ENCODE data around the gene ELMO1. TPM values are rescaled to one million over a fixed set of nuclear protein-coding genes. Genes with fewer than 3 reads are reported as not detected.

ELMO1 gene
- total RNA-seq, 1 donor: 215 TPM

- Histone ChIP-seq H3K9me3 (ENCODE audit: low read depth, low read length) (no peaks in the 10 kb centered on the region), H3K4me3 (ENCODE audit: low read length) (no peak overlapping the region), H3K4me1 (ENCODE audit: insufficient read depth, low read length) (peaks cover 12% of the 10 kb centered on the region), H3K27me3 (ENCODE audit: insufficient read depth, low read length) (no peaks in the 10 kb centered on the region)
These were observed 84.8 kb downstream of the ELMO1 start for GRCh38 chr7:37363536-37364491.

GRCh38 chr7:37362802-37363201 lies 85.9 kb downstream of the ELMO1 start:
- no peaks in the 10 kb centered on the region for H3K27me3 ChIP-seq (ENCODE audit: insufficient read depth, low read length)
- no peak overlapping the region for H3K4me3 ChIP-seq (ENCODE audit: low read length)
- H3K4me1 ChIP-seq (ENCODE audit: insufficient read depth, low read length): peaks cover 13% of the 10 kb centered on the region
- H3K9me3 ChIP-seq (ENCODE audit: low read depth, low read length): no peaks in the 10 kb centered on the region

GRCh38 chr7:37360484-37360883 lies 88.2 kb downstream of the ELMO1 start:
- peaks cover 18% of the 10 kb centered on the region for H3K4me1 ChIP-seq (ENCODE audit: insufficient read depth, low read length)
- no peaks in the 10 kb centered on the region for H3K9me3 ChIP-seq (ENCODE audit: low read depth, low read length)
- no peak overlapping the region for H3K4me3 ChIP-seq (ENCODE audit: low read length)
- H3K27me3 ChIP-seq (ENCODE audit: insufficient read depth, low read length): no peaks in the 10 kb centered on the region

GRCh38 chr7:37359662-37360444 lies 88.8 kb downstream of the ELMO1 start:
- Histone ChIP-seq H3K4me1 (ENCODE audit: insufficient read depth, low read length) (peaks cover 18% of the 10 kb centered on the region), H3K4me3 (ENCODE audit: low read length) (no peak overlapping the region), H3K27me3 (ENCODE audit: insufficient read depth, low read length) (no peaks in the 10 kb centered on the region), H3K9me3 (ENCODE audit: low read depth, low read length) (no peaks in the 10 kb centered on the region)

GRCh38 chr7:37359180-37359579 lies 89.5 kb downstream of the ELMO1 start:
- Histone ChIP-seq H3K4me3 (ENCODE audit: low read length) (no peak overlapping the region), H3K27me3 (ENCODE audit: insufficient read depth, low read length) (no peaks in the 10 kb centered on the region), H3K4me1 (ENCODE audit: insufficient read depth, low read length) (peaks cover 23% of the 10 kb centered on the region), H3K9me3 (ENCODE audit: low read depth, low read length) (no peaks in the 10 kb centered on the region)

GRCh38 chr7:37357637-37357996 lies 91.0 kb downstream of the ELMO1 start:
- no peaks in the 10 kb centered on the region for H3K27me3 ChIP-seq (ENCODE audit: insufficient read depth, low read length)
- H3K4me1 ChIP-seq (ENCODE audit: insufficient read depth, low read length): peaks cover 39% of the 10 kb centered on the region
- no peaks in the 10 kb centered on the region for H3K9me3 ChIP-seq (ENCODE audit: low read depth, low read length)
- H3K4me3 ChIP-seq (ENCODE audit: low read length): no peak overlapping the region

GRCh38 chr7:37356911-37357636 lies 91.6 kb downstream of the ELMO1 start:
- no peak overlapping the region for H3K4me3 ChIP-seq (ENCODE audit: low read length)
- no peaks in the 10 kb centered on the region for H3K9me3 ChIP-seq (ENCODE audit: low read depth, low read length)
- H3K4me1 ChIP-seq (ENCODE audit: insufficient read depth, low read length): peaks cover 44% of the 10 kb centered on the region
- H3K27me3 ChIP-seq (ENCODE audit: insufficient read depth, low read length): no peaks in the 10 kb centered on the region

GRCh38 chr7:37354656-37355131 lies 94.0 kb downstream of the ELMO1 start:
- Histone ChIP-seq H3K4me1 (ENCODE audit: insufficient read depth, low read length) (peaks cover 65% of the 10 kb centered on the region), H3K27me3 (ENCODE audit: insufficient read depth, low read length) (no peaks in the 10 kb centered on the region), H3K9me3 (ENCODE audit: low read depth, low read length) (no peaks in the 10 kb centered on the region), H3K4me3 (ENCODE audit: low read length) (no peak overlapping the region)

- peaks cover 68% of the 10 kb centered on the region for H3K4me1 ChIP-seq (ENCODE audit: insufficient read depth, low read length)
- no peaks in the 10 kb centered on the region for H3K27me3 ChIP-seq (ENCODE audit: insufficient read depth, low read length)
- H3K9me3 ChIP-seq (ENCODE audit: low read depth, low read length): no peaks in the 10 kb centered on the region
- no peak overlapping the region for H3K4me3 ChIP-seq (ENCODE audit: low read length)
These were observed 94.6 kb downstream of the ELMO1 start for GRCh38 chr7:37353949-37354655.

- peak overlapping the region; percentile 55 for H3K4me3 ChIP-seq (ENCODE audit: low read length)
- no peaks in the 10 kb centered on the region for H3K9me3 ChIP-seq (ENCODE audit: low read depth, low read length)
- H3K4me1 ChIP-seq (ENCODE audit: insufficient read depth, low read length): peaks cover 68% of the 10 kb centered on the region
- H3K27me3 ChIP-seq (ENCODE audit: insufficient read depth, low read length): no peaks in the 10 kb centered on the region
These were observed 95.4 kb downstream of the ELMO1 start for GRCh38 chr7:37352974-37353948.

GRCh38 chr7:37352251-37352880 lies 96.3 kb downstream of the ELMO1 start:
- H3K9me3 ChIP-seq (ENCODE audit: low read depth, low read length): no peaks in the 10 kb centered on the region
- no peak overlapping the region for H3K4me3 ChIP-seq (ENCODE audit: low read length)
- H3K4me1 ChIP-seq (ENCODE audit: insufficient read depth, low read length): peaks cover 64% of the 10 kb centered on the region
- H3K27me3 ChIP-seq (ENCODE audit: insufficient read depth, low read length): no peaks in the 10 kb centered on the region

GRCh38 chr7:37351716-37352115 lies 96.9 kb downstream of the ELMO1 start:
- Histone ChIP-seq H3K27me3 (ENCODE audit: insufficient read depth, low read length) (no peaks in the 10 kb centered on the region), H3K9me3 (ENCODE audit: low read depth, low read length) (no peaks in the 10 kb centered on the region), H3K4me1 (ENCODE audit: insufficient read depth, low read length) (peaks cover 64% of the 10 kb centered on the region), H3K4me3 (ENCODE audit: low read length) (no peak overlapping the region)

GRCh38 chr7:37349979-37350590 lies 98.6 kb downstream of the ELMO1 start:
- Histone ChIP-seq H3K4me1 (ENCODE audit: insufficient read depth, low read length) (peaks cover 65% of the 10 kb centered on the region), H3K4me3 (ENCODE audit: low read length) (no peak overlapping the region), H3K9me3 (ENCODE audit: low read depth, low read length) (no peaks in the 10 kb centered on the region), H3K27me3 (ENCODE audit: insufficient read depth, low read length) (no peaks in the 10 kb centered on the region)
